Loucy (cell line): ENCODE measurements around the gene FIBCD1.

ENCODE experiments used
- H2AFZ ChIP-seq: fragments of 200-600 bp; sonication (generic); 2 replicates; pipeline ENCODE4 v1.6.0; 2016; ENCODE audit warnings: antibody characterized with exemption, mild to moderate bottlenecking, low read length, moderate library complexity
- H3F3A ChIP-seq: fragments of 200-600 bp; 2 replicates; pipeline ENCODE4 v1.6.0; 2016; ENCODE audit warnings: antibody characterized with exemption, low read depth, mild to moderate bottlenecking
- H3K27me3 ChIP-seq: fragments of 200-600 bp; sonication (generic); 2 replicates; pipeline ENCODE4 v1.6.1; 2014; ENCODE audit warnings: low read length, mild to moderate bottlenecking; ENCODE audit not compliant: insufficient read depth, poor library complexity, severe bottlenecking
- H3K36me3 ChIP-seq: fragments of 200-600 bp; sonication (generic); 2 replicates; pipeline ENCODE4 v1.6.1; 2016; ENCODE audit warnings: low read length; ENCODE audit not compliant: insufficient read depth
- H3K4me1 ChIP-seq: fragments of 200-600 bp; sonication (generic); 2 replicates; pipeline ENCODE4 v1.5.1; 2014; ENCODE audit warnings: low read length, mild to moderate bottlenecking; ENCODE audit not compliant: insufficient read depth, poor library complexity, severe bottlenecking
- H3K4me2 ChIP-seq: fragments of 200-600 bp; sonication (generic); 2 replicates; pipeline ENCODE4 v1.6.0; 2014; ENCODE audit warnings: antibody characterized with exemption, low read length, low read depth, mild to moderate bottlenecking; ENCODE audit not compliant: poor library complexity, severe bottlenecking
- H3K4me3 ChIP-seq: fragments of 200-600 bp; sonication (generic); 2 replicates; pipeline ENCODE4 v1.5.1; 2014; ENCODE audit warnings: low read length, mild to moderate bottlenecking, mixed read lengths; ENCODE audit not compliant: poor library complexity, severe bottlenecking
- H3K79me2 ChIP-seq: fragments of 200-600 bp; sonication (generic); 2 replicates; pipeline ENCODE4 v1.6.1; 2014; ENCODE audit warnings: low read length; ENCODE audit not compliant: insufficient read depth
- H3K9ac ChIP-seq: fragments of 200-600 bp; sonication (generic); 2 replicates; pipeline ENCODE4 v1.6.0; 2014; ENCODE audit warnings: mild to moderate bottlenecking, low read depth, low read length, moderate library complexity; ENCODE audit not compliant: poor library complexity, severe bottlenecking
- H3K9me2 ChIP-seq: fragments of 200-600 bp; sonication (generic); replicated peaks from 2 replicates; pipeline ENCODE4 v1.6.1; 2016; ENCODE audit warnings: low read depth, low read length, mixed read lengths
- H3K9me3 ChIP-seq: fragments of 200-600 bp; sonication (generic); 2 replicates; pipeline ENCODE4 v1.6.1; 2014; ENCODE audit warnings: mild to moderate bottlenecking, antibody characterized with exemption, low read length, low read depth; ENCODE audit not compliant: insufficient read depth
- H4K20me1 ChIP-seq: fragments of 200-600 bp; sonication (generic); 2 replicates; pipeline ENCODE4 v1.6.0; 2014; ENCODE audit warnings: antibody characterized with exemption, low read length, mild to moderate bottlenecking; ENCODE audit not compliant: insufficient read depth, poor library complexity, severe bottlenecking
- EZH2phosphoT487 ChIP-seq: fragments of 200-600 bp; IDR thresholded peaks from 2 replicates; pipeline ENCODE4 v1.6.1; 2018; ENCODE audit warnings: antibody characterized with exemption, mild to moderate bottlenecking, moderate library complexity, borderline replicate concordance
- TF ChIP-seq, protein P1 (sequence below): fragments of 200-600 bp; sonication (generic); conservative IDR thresholded peaks from 2 replicates; pipeline ENCODE4 v1.5.1; 2014; ENCODE audit warnings: mild to moderate bottlenecking, antibody characterized with exemption, low read length

Gene FIBCD1

DNA sequence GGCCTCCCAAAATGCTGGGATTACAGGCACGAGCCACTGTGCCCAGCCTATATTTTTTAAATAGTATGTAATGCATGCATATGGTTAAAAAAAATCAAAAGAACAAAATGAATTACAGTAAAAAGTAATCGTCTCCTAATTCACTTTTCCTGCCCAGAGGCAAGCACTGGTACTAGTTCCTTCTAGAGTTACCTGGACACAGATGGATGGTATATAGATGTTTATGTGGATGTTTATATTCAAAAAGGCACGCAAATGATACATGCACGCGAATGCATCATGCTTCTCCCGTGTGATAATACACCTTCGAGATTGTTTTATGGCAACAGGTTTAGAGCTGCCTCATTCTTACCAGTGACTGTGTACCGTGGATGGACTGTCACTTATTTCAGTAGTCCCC, 82.6 kb downstream of the FIBCD1 start:
- Histone ChIP-seq H3K9me3 (no peaks in the 10 kb centered on the region), H2AFZ (no peak overlapping the region), H3K79me2 (peaks cover 4% of the 10 kb centered on the region; the same call in 1 of the 2 replicates), H3K9ac (no peak overlapping the region), H3K4me3 (no peak overlapping the region), H3K36me3 (peaks cover 32% of the 10 kb centered on the region; the same call in 1 of the 2 replicates), H3K9me2 (no peaks in the 10 kb centered on the region), H3K4me1 (no peaks in the 10 kb centered on the region), H3K4me2 (no peak overlapping the region), H4K20me1 (no peaks in the 10 kb centered on the region), H3F3A (no peaks in the 10 kb centered on the region), H3K27me3 (no peaks in the 10 kb centered on the region)
- TF ChIP-seq EZH2phosphoT487: no peak
- TF ChIP-seq, protein P1, sequence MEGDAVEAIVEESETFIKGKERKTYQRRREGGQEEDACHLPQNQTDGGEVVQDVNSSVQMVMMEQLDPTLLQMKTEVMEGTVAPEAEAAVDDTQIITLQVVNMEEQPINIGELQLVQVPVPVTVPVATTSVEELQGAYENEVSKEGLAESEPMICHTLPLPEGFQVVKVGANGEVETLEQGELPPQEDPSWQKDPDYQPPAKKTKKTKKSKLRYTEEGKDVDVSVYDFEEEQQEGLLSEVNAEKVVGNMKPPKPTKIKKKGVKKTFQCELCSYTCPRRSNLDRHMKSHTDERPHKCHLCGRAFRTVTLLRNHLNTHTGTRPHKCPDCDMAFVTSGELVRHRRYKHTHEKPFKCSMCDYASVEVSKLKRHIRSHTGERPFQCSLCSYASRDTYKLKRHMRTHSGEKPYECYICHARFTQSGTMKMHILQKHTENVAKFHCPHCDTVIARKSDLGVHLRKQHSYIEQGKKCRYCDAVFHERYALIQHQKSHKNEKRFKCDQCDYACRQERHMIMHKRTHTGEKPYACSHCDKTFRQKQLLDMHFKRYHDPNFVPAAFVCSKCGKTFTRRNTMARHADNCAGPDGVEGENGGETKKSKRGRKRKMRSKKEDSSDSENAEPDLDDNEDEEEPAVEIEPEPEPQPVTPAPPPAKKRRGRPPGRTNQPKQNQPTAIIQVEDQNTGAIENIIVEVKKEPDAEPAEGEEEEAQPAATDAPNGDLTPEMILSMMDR: no peak

DNA sequence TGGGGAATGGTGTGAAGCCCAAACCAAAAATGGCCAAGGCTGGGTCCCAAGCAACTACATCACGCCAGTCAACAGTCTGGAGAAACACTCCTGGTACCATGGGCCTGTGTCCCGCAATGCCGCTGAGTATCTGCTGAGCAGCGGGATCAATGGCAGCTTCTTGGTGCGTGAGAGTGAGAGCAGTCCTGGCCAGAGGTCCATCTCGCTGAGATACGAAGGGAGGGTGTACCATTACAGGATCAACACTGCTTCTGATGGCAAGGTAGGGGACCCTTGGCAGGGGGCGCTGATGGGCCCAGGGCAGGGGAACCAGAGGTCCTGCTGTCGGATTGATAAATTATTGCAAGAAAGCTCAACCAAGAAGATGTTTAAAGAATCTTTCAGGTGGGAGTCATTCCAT, 84.2 kb downstream of the FIBCD1 start:
- peaks cover 32% of the 10 kb centered on the region; the same call in 1 of the 2 replicates for H3K36me3 ChIP-seq
- H3K27me3 ChIP-seq: no peaks in the 10 kb centered on the region
- TF ChIP-seq, protein P1: no peak
- no peak for TF ChIP-seq EZH2phosphoT487
- H3K9me2 ChIP-seq: no peaks in the 10 kb centered on the region
- no peak overlapping the region for H3K4me2 ChIP-seq
- no peaks in the 10 kb centered on the region for H3K9me3 ChIP-seq
- no peaks in the 10 kb centered on the region for H3F3A ChIP-seq
- H3K79me2 ChIP-seq: peaks cover 9% of the 10 kb centered on the region; the same call in 1 of the 2 replicates
- no peaks in the 10 kb centered on the region for H4K20me1 ChIP-seq
- H2AFZ ChIP-seq: no peak overlapping the region
- no peak overlapping the region for H3K9ac ChIP-seq
- H3K4me3 ChIP-seq: no peak overlapping the region
- no peaks in the 10 kb centered on the region for H3K4me1 ChIP-seq

DNA sequence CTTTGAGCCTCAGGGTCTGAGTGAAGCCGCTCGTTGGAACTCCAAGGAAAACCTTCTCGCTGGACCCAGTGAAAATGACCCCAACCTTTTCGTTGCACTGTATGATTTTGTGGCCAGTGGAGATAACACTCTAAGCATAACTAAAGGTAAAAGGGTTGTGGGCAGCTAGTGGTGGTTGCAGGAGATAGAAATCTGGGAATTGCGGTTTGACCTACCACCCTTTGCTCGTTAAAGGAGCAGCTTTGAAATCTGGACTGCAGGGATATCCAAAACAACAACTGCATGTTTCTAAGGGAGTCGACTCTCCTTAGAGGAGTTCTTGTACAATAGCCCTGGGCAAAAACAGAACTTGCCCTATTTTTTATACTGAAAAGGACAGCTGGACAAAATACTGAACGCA, 85.0 kb downstream of the FIBCD1 start:
- Histone ChIP-seq H3K4me2 (no peak overlapping the region), H3K9me2 (no peaks in the 10 kb centered on the region), H3F3A (no peaks in the 10 kb centered on the region), H3K27me3 (no peaks in the 10 kb centered on the region), H3K79me2 (peaks cover 14% of the 10 kb centered on the region; the same call in 1 of the 2 replicates), H3K9me3 (no peaks in the 10 kb centered on the region), H3K4me1 (no peaks in the 10 kb centered on the region), H2AFZ (no peak overlapping the region), H3K9ac (no peak overlapping the region), H4K20me1 (no peaks in the 10 kb centered on the region), H3K36me3 (peaks cover 29% of the 10 kb centered on the region; the same call in 1 of the 2 replicates), H3K4me3 (no peak overlapping the region)
- TF ChIP-seq, protein P1: no peak
- TF ChIP-seq EZH2phosphoT487: no peak
